Osteocyte (in vitro differentiated cells): ENCODE measurements around the gene ARHGEF37. TPM values are rescaled to one million over a fixed set of nuclear protein-coding genes. Genes with fewer than 3 reads are reported as not detected.

Experiments used
- DNase-seq: peaks from one replicate; pipeline ENCODE4 v3.0.0; 2021; ENCODE audit warnings: mixed read lengths; ENCODE audit not compliant: unreplicated experiment; ENCODE audit errors: extremely low spot score
- H3K27ac Mint-ChIP-seq: one replicate; pipeline ENCODE4 v1.8.0; 2021; ENCODE audit warnings: mild to moderate bottlenecking, mixed read lengths; ENCODE audit not compliant: unreplicated experiment
- H3K27me3 Mint-ChIP-seq: one replicate; pipeline ENCODE4 v1.8.0; 2021; ENCODE audit warnings: mixed read lengths; ENCODE audit not compliant: unreplicated experiment
- H3K36me3 Mint-ChIP-seq: one replicate; pipeline ENCODE4 v1.8.0; 2021; ENCODE audit warnings: mixed read lengths; ENCODE audit not compliant: unreplicated experiment
- H3K4me1 Mint-ChIP-seq: one replicate; pipeline ENCODE4 v1.8.0; 2021; ENCODE audit warnings: mixed read lengths; ENCODE audit not compliant: unreplicated experiment
- H3K4me3 Mint-ChIP-seq: one replicate; pipeline ENCODE4 v1.8.0; 2021; ENCODE audit warnings: mild to moderate bottlenecking, moderate library complexity, mixed read lengths; ENCODE audit not compliant: unreplicated experiment
- H3K9me3 Mint-ChIP-seq: one replicate; pipeline ENCODE4 v1.8.0; 2021; ENCODE audit warnings: mixed read lengths; ENCODE audit not compliant: unreplicated experiment
- total RNA-seq: library from RNA; stranded (reverse); gene quantifications from 2 replicates; pipeline ENCODE4 v1.2.1, GENCODE V29; 2021
- TF ChIP-seq, protein P1 (sequence below): fragments of 200-600 bp; sonication (generic); IDR thresholded peaks from 2 replicates; pipeline ENCODE4 v1.5.0; 2021; ENCODE audit warnings: antibody characterized with exemption, mild to moderate bottlenecking, moderate library complexity

ARHGEF37 gene
- total RNA-seq, 1 donor from 2014 or later = 8.9 TPM

DNA sequence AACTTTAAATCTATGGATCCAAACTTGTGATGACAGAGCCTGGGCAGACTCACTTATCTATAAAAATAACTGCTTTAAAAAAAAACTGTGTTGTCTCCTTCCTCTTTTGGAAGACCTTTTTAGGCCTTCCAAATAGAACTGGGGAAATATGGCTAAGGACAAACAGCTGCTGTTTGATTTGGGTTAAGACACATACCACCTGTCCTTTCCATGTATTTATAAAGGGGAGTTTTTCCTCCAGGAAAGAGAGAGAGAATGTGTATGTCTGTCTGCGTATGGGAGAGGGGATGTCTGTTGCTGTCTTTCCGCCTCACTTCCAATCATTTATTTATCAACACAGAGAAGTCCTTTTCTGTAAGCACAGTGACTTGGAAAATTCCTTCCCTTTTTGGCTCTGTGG lies 2.8 kb downstream of the ARHGEF37 start:
- no peak for DNase-seq
- Mint-ChIP-seq H3K27me3 (no peaks in the 10 kb centered on the region), H3K4me1 (peaks cover 59% of the 10 kb centered on the region), H3K9me3 (no peaks in the 10 kb centered on the region), H3K4me3 (peak overlapping the region; percentile 18), H3K36me3 (no peaks in the 10 kb centered on the region), H3K27ac (peak overlapping the region; percentile 41)
- TF ChIP-seq, protein P1, sequence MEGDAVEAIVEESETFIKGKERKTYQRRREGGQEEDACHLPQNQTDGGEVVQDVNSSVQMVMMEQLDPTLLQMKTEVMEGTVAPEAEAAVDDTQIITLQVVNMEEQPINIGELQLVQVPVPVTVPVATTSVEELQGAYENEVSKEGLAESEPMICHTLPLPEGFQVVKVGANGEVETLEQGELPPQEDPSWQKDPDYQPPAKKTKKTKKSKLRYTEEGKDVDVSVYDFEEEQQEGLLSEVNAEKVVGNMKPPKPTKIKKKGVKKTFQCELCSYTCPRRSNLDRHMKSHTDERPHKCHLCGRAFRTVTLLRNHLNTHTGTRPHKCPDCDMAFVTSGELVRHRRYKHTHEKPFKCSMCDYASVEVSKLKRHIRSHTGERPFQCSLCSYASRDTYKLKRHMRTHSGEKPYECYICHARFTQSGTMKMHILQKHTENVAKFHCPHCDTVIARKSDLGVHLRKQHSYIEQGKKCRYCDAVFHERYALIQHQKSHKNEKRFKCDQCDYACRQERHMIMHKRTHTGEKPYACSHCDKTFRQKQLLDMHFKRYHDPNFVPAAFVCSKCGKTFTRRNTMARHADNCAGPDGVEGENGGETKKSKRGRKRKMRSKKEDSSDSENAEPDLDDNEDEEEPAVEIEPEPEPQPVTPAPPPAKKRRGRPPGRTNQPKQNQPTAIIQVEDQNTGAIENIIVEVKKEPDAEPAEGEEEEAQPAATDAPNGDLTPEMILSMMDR = no peak

DNA sequence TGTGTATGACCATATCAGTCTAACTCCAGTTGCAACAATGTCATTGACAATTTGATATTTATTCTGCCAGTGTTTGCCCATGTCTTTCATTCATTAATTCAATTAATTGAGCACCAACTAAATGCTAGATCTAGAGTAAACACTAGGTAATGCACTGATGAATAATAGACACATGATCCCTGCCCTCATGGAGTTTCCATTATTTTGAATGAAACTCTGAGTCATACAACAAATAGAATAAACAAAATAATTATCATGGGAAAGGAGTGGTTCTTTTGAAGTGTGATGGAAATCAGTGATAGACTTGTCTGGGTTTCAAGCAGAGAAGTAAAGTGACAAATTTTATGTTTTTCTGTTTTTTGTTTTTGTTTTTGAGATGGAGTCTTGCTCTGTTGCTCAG lies 4.6 kb downstream of the ARHGEF37 start:
- Mint-ChIP-seq H3K36me3 (peaks cover 2% of the 10 kb centered on the region), H3K4me3 (no peak overlapping the region), H3K4me1 (peaks cover 48% of the 10 kb centered on the region), H3K27ac (no peak overlapping the region), H3K27me3 (no peaks in the 10 kb centered on the region), H3K9me3 (no peaks in the 10 kb centered on the region)
- TF ChIP-seq, protein P1 = no peak
- no peak for DNase-seq

DNA sequence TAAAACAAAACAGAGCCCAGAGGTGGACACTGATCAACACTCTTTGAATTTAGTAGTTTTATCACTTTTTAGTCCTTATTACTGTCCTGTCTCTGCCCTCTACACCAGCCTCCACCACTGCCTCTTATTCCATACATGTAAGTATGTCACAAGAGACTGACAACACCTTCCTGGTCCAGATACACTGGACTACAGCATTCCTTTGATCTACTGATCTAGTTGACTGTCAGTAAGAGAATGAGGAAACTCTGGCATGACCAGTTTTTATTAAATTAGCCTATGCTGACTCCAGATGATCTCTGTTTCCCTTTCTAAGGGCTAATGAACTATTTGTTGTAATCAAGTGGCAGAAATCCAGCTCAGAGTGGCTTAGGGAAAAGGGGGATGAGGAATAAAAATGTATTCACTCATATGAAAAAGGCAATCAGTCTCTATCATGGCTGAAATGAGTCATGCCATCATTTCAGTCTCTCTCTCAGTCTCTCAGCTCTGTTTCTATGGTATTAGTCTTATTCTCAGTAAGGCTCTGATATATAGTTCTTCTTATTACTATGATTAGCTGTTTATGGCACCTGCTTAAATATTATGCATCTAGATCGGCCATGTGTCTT lies 5.5 kb downstream of the ARHGEF37 start:
- H3K27me3 Mint-ChIP-seq = no peaks in the 10 kb centered on the region
- TF ChIP-seq, protein P1 = no peak
- peaks cover 40% of the 10 kb centered on the region for H3K4me1 Mint-ChIP-seq
- H3K27ac Mint-ChIP-seq = peak overlapping the region; percentile 76
- no peaks in the 10 kb centered on the region for H3K9me3 Mint-ChIP-seq
- H3K4me3 Mint-ChIP-seq = no peak overlapping the region
- DNase-seq = no peak
- H3K36me3 Mint-ChIP-seq = peaks cover 2% of the 10 kb centered on the region

DNA sequence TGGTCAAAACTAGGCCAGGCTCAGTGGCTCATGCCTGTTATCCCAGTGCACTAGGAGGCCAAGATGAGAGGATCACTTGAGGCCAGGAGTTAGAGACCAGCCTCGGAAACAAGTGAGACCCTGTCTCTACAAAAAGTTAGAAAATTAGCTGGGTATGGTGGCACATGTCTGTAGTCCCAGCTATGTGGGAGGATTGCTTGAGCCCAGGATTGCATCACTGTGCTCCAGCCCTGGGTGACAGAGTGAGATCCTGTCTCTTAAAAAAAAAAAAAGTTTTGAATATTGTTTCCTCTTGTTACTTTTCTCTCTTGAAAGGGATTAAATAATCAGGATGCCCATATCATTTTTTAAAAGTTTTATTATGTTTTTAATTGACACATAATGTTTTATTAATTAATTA lies 7.6 kb downstream of the ARHGEF37 start:
- H3K4me1 Mint-ChIP-seq = peaks cover 40% of the 10 kb centered on the region
- no peak for DNase-seq
- H3K4me3 Mint-ChIP-seq = no peak overlapping the region
- H3K27me3 Mint-ChIP-seq = no peaks in the 10 kb centered on the region
- TF ChIP-seq, protein P1 = no peak
- no peaks in the 10 kb centered on the region for H3K9me3 Mint-ChIP-seq
- no peak overlapping the region for H3K27ac Mint-ChIP-seq
- peaks cover 8% of the 10 kb centered on the region for H3K36me3 Mint-ChIP-seq

DNA sequence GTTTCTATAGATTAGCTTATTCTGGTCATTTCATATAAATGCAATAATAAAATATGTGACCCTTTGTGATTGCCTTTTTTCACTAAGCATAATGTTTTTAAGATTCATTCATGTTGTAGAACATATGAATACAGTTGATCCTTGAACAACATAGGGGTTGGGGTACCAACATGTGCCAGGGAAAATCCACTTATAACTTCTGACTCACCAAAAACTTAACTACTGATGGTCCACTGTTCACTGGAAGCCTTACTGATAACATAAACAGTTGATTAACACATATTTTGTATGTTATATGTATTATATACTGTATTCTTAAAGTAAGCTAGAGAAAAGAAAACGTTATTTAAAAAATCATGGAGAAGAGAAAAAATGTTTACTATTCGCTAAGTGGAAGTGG lies 12.1 kb downstream of the ARHGEF37 start:
- no peaks in the 10 kb centered on the region for H3K27me3 Mint-ChIP-seq
- H3K4me1 Mint-ChIP-seq = peaks cover 51% of the 10 kb centered on the region
- TF ChIP-seq, protein P1 = no peak
- DNase-seq = no peak
- peak overlapping the region; percentile 43 for H3K27ac Mint-ChIP-seq
- H3K4me3 Mint-ChIP-seq = no peak overlapping the region
- H3K9me3 Mint-ChIP-seq = no peaks in the 10 kb centered on the region
- H3K36me3 Mint-ChIP-seq = peaks cover 14% of the 10 kb centered on the region
